ENCODE measurements around the gene SLC25A21. TPM values are rescaled to one million over a fixed set of nuclear protein-coding genes. Genes with fewer than 3 reads are reported as not detected.
"Not testable (repeated sequence)": the region's sequence is repeated elsewhere in the genome, so short reads cannot be mapped to it uniquely, and the experiment has no call there.

Gene SLC25A21
- total RNA-seq, 4 donors from 2014 or later: 0.39 to 3.3 (median 1.2) TPM

GRCh38 chr14:37181441-37181840 is 9.0 kb upstream of the SLC25A21 start:
- WGBS: 86% methylated on average over 5 of the region's 6 CpGs
- TF ChIP-seq POLR2AphosphoS5 (IDR thresholded peaks at IDR 0.05) (no peak), POLR2A (IDR thresholded peaks at IDR 0.05; ENCODE audit: low read depth) (no peak), CTCF (IDR thresholded peaks at IDR 0.05) (no peak), EP300 (IDR thresholded peaks at IDR 0.05) (no peak)
- Histone ChIP-seq H3K27ac (replicated peaks in 1 of 4) (no peak overlapping the region), H3K36me3 (no peaks in the 10 kb centered on the region), H3K27me3 (peaks cover 0 to 3% (median 0%) of the 10 kb centered on the region in 4 donors), H3K9me3 (no peaks in the 10 kb centered on the region), H3K4me1 (no peaks in the 10 kb centered on the region), H3K4me3 (no peak overlapping the region)
- intact Hi-C loops (cut with DNase I): no loop called here
- no peak for DNase-seq (ENCODE audit: extremely low spot score)

- H3K4me3 ChIP-seq; intact Hi-C loops (cut with DNase I); H3K27ac ChIP-seq (replicated peaks in 1 of 4); DNase-seq (ENCODE audit: extremely low spot score); H3K9me3 ChIP-seq; H3K36me3 ChIP-seq; H3K27me3 ChIP-seq; H3K4me1 ChIP-seq: not testable (repeated sequence)
- 86% methylated on average over 7 of the region's 7 CpGs for WGBS
These were observed 8.5 kb upstream of the SLC25A21 start for GRCh38 chr14:37180886-37181285.

- H3K4me3 ChIP-seq: no peak overlapping the region
- 82% methylated on average over 4 of the region's 4 CpGs for WGBS
- H3K9me3 ChIP-seq: no peaks in the 10 kb centered on the region
- intact Hi-C loops (cut with DNase I): no loop called here
- DNase-seq (ENCODE audit: extremely low spot score): no peak
- TF ChIP-seq POLR2AphosphoS5 (IDR thresholded peaks at IDR 0.05) (no peak), CTCF (IDR thresholded peaks at IDR 0.05) (no peak), EP300 (IDR thresholded peaks at IDR 0.05) (no peak), POLR2A (IDR thresholded peaks at IDR 0.05; ENCODE audit: low read depth) (no peak)
- H3K36me3 ChIP-seq: no peaks in the 10 kb centered on the region
- no peaks in the 10 kb centered on the region for H3K27me3 ChIP-seq
- H3K27ac ChIP-seq (replicated peaks in 1 of 4): no peak overlapping the region
- H3K4me1 ChIP-seq: peaks cover 0 to 1% (median 0%) of the 10 kb centered on the region in 4 donors
These were observed 7.6 kb upstream of the SLC25A21 start for GRCh38 chr14:37179896-37180502.

GRCh38 chr14:37172936-37173614 is 669 bp upstream of the SLC25A21 start:
- TF ChIP-seq POLR2AphosphoS5 (IDR thresholded peaks at IDR 0.05) (no peak), POLR2A (IDR thresholded peaks at IDR 0.05; ENCODE audit: low read depth) (no peak), CTCF (IDR thresholded peaks at IDR 0.05) (no peak), EP300 (IDR thresholded peaks at IDR 0.05) (no peak)
- DNase-seq (ENCODE audit: extremely low spot score): no peak
- WGBS: 48% methylated on average over 5 of the region's 5 CpGs
- Histone ChIP-seq H3K4me1 (peaks cover 15 to 21% (median 17%) of the 10 kb centered on the region in 4 donors), H3K4me3 (peak overlapping the region; percentile 66 to 78 (median 70)), H3K27me3 (no peaks in the 10 kb centered on the region), H3K36me3 (no peaks in the 10 kb centered on the region), H3K27ac (replicated peaks in 1 of 4) (peak overlapping the region; percentile 88 to 92 (median 90)), H3K9me3 (no peaks in the 10 kb centered on the region)
- intact Hi-C loops (cut with DNase I): loop anchor here (2.0 kb wide), 1 partner anchor 24 kb away; the partner anchor contains the start of gene MIPOL1

GRCh38 chr14:37171678-37172023 is 755 bp downstream of the SLC25A21 start:
- peak overlapping the region; percentile 66 to 78 (median 70) for H3K4me3 ChIP-seq
- WGBS: 4% methylated on average over 6 of the region's 6 CpGs
- TF ChIP-seq POLR2A (IDR thresholded peaks at IDR 0.05; ENCODE audit: low read depth) (no peak), CTCF (IDR thresholded peaks at IDR 0.05) (no peak), EP300 (IDR thresholded peaks at IDR 0.05) (no peak), POLR2AphosphoS5 (IDR thresholded peaks at IDR 0.05) (no peak)
- peak overlapping the region; percentile 88 to 92 (median 90) for H3K27ac ChIP-seq (replicated peaks in 1 of 4)
- H3K4me1 ChIP-seq: peaks cover 15 to 21% (median 17%) of the 10 kb centered on the region in 4 donors
- H3K36me3 ChIP-seq: no peaks in the 10 kb centered on the region
- no peaks in the 10 kb centered on the region for H3K9me3 ChIP-seq
- intact Hi-C loops (cut with DNase I): loop anchor here (2.0 kb wide), 1 partner anchor 25 kb away; the partner anchor contains the start of gene MIPOL1
- no peaks in the 10 kb centered on the region for H3K27me3 ChIP-seq
- DNase-seq (ENCODE audit: extremely low spot score): no peak
